Liver (tissue), 3 donors: Measurements from ENCODE around the gene CCL21.
A peak's percentile ranks its signal among the peaks of the same experiment; 100 is the strongest.

Experiments
- EGR1 ChIP-seq, 2 donors: IDR thresholded peaks; 2 replicates each; pipeline ENCODE4 v1.6.1; 2016 to 2018; ENCODE audit warnings: antibody characterized with exemption in 2 of 2, low read depth in 2 of 2
- FOXA1 ChIP-seq: IDR thresholded peaks from 2 replicates; pipeline ENCODE4 v1.6.1; 2016; ENCODE audit warnings: antibody characterized with exemption
- GABPA ChIP-seq, 2 donors: IDR thresholded peaks in 1 of 2; conservative IDR thresholded peaks in 1 of 2; 2 replicates each; pipeline ENCODE4 v1.6.1; 2016; ENCODE audit warnings: antibody characterized with exemption in 2 of 2, mild to moderate bottlenecking in 1 of 2, moderate library complexity in 1 of 2
- JUND ChIP-seq, 2 donors: IDR thresholded peaks; 2 replicates each; pipeline ENCODE4 v1.6.1; 2016; ENCODE audit warnings: antibody characterized with exemption in 2 of 2
- RAD21 ChIP-seq, 2 donors: IDR thresholded peaks; 2 replicates each; pipeline ENCODE4 v1.6.1; 2016; ENCODE audit warnings: antibody characterized with exemption in 2 of 2, mild to moderate bottlenecking in 2 of 2
- SP1 ChIP-seq: IDR thresholded peaks from 2 replicates; pipeline ENCODE4 v1.6.1; 2018; ENCODE audit warnings: antibody characterized with exemption, mild to moderate bottlenecking
- TAF1 ChIP-seq: conservative IDR thresholded peaks from 2 replicates; pipeline ENCODE4 v1.6.1; 2016; ENCODE audit warnings: antibody characterized with exemption, mild to moderate bottlenecking
- TF ChIP-seq, protein P1 (sequence below): IDR thresholded peaks from 2 replicates; pipeline ENCODE4 v1.6.1; 2016; ENCODE audit warnings: antibody characterized with exemption
- TF ChIP-seq, protein P2 (sequence below): fragments of 150-350 bp; IDR thresholded peaks from 2 replicates; pipeline ENCODE4 v1.5.1; 2017; ENCODE audit warnings: improper control_type of control experiment, low read depth, low read length; ENCODE audit not compliant: missing input control
- TF ChIP-seq, protein P3 (sequence below): IDR thresholded peaks from 2 replicates; pipeline ENCODE4 v1.6.1; 2016; ENCODE audit warnings: antibody characterized with exemption
- TF ChIP-seq, protein P4 (sequence below): IDR thresholded peaks from 2 replicates; pipeline ENCODE4 v1.6.1; 2016; ENCODE audit warnings: antibody characterized with exemption, mild to moderate bottlenecking
- donor health status: healthy.
- donor health status: healthy.

DNA sequence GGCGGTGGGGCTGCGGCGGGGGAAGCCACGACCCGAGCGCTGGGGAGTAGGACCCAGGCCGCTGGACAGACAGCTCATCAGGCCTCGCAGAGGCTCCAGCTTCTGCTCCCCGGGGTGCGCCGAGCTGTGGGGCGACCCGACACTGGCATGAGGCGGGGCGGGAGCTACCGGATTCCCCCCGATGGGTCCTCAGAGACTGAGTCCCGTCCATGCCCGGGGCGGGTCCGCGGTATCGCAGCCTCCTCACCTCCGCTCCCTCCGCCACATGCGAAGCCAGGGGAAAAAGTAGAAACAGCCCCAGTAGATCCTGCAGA, 44.9 kb downstream of the CCL21 start:
- TF ChIP-seq, protein P1, sequence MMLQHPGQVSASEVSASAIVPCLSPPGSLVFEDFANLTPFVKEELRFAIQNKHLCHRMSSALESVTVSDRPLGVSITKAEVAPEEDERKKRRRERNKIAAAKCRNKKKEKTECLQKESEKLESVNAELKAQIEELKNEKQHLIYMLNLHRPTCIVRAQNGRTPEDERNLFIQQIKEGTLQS, result no peak
- TF ChIP-seq, protein P2, sequence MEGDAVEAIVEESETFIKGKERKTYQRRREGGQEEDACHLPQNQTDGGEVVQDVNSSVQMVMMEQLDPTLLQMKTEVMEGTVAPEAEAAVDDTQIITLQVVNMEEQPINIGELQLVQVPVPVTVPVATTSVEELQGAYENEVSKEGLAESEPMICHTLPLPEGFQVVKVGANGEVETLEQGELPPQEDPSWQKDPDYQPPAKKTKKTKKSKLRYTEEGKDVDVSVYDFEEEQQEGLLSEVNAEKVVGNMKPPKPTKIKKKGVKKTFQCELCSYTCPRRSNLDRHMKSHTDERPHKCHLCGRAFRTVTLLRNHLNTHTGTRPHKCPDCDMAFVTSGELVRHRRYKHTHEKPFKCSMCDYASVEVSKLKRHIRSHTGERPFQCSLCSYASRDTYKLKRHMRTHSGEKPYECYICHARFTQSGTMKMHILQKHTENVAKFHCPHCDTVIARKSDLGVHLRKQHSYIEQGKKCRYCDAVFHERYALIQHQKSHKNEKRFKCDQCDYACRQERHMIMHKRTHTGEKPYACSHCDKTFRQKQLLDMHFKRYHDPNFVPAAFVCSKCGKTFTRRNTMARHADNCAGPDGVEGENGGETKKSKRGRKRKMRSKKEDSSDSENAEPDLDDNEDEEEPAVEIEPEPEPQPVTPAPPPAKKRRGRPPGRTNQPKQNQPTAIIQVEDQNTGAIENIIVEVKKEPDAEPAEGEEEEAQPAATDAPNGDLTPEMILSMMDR, result no peak
- TF ChIP-seq FOXA1 (no peak), GABPA (IDR thresholded peaks at IDR 0.05 in 1 of 2, conservative IDR thresholded peaks at IDR 0.05 in 1 of 2) (no peak), RAD21 (IDR thresholded peaks at IDR 0.05) (peak in 1 of 2 donors; percentile 22), EGR1 (IDR thresholded peaks at IDR 0.05; ENCODE audit: low read depth in 2 of 2) (no peak), TAF1 (no peak), JUND (IDR thresholded peaks at IDR 0.05) (no peak), SP1 (no peak)
- TF ChIP-seq, protein P3, sequence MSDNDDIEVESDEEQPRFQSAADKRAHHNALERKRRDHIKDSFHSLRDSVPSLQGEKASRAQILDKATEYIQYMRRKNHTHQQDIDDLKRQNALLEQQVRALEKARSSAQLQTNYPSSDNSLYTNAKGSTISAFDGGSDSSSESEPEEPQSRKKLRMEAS, result no peak
- TF ChIP-seq, protein P4, sequence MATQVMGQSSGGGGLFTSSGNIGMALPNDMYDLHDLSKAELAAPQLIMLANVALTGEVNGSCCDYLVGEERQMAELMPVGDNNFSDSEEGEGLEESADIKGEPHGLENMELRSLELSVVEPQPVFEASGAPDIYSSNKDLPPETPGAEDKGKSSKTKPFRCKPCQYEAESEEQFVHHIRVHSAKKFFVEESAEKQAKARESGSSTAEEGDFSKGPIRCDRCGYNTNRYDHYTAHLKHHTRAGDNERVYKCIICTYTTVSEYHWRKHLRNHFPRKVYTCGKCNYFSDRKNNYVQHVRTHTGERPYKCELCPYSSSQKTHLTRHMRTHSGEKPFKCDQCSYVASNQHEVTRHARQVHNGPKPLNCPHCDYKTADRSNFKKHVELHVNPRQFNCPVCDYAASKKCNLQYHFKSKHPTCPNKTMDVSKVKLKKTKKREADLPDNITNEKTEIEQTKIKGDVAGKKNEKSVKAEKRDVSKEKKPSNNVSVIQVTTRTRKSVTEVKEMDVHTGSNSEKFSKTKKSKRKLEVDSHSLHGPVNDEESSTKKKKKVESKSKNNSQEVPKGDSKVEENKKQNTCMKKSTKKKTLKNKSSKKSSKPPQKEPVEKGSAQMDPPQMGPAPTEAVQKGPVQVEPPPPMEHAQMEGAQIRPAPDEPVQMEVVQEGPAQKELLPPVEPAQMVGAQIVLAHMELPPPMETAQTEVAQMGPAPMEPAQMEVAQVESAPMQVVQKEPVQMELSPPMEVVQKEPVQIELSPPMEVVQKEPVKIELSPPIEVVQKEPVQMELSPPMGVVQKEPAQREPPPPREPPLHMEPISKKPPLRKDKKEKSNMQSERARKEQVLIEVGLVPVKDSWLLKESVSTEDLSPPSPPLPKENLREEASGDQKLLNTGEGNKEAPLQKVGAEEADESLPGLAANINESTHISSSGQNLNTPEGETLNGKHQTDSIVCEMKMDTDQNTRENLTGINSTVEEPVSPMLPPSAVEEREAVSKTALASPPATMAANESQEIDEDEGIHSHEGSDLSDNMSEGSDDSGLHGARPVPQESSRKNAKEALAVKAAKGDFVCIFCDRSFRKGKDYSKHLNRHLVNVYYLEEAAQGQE, result no peak
